ENCODE data around the gene KCNH6.
A peak's percentile ranks its signal among the peaks of the same experiment; 100 is the strongest.

The KCNH6 gene

DNA sequence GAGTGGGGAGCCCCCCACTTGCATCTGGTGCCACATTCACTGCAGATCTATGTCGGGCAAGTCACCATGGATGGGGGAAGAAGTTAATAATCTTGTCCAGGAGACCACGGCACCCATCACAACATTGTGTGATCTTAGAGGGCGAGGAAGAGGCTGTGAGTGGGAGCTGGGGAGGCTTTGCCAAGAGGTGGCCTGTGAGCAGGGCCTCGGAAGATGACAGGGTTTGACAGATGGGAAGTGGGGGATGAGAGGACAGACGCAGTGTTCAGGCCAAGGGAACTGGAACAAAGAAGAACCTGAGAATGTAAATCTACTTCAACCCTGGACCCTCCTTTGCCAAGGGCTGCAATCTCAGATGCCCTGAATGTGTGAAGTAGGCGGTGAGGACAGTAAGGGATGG, 33.9 kb upstream of the KCNH6 start:
- peak; percentile 5 for DNase-seq

DNA sequence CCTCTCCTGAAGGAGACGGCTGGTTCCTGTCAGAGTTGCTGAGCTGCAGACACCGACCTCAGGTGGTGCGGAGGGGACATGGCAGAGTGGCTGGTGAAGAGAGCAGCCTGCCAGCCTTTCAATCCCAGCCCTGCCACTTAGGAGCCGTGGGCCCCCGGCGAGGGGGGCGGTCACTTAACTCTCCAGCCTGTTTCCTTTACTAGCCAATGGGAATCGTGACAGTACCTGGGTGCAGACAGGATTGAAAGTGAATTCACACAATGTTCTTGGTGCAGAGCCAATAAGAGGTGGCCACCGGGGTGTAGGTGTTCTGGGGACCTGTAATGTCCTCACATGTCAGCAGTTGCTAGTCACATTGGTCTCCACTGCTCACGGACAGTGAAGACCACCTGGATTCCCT, 32.8 kb upstream of the KCNH6 start:
- DNase-seq: no peak

DNA sequence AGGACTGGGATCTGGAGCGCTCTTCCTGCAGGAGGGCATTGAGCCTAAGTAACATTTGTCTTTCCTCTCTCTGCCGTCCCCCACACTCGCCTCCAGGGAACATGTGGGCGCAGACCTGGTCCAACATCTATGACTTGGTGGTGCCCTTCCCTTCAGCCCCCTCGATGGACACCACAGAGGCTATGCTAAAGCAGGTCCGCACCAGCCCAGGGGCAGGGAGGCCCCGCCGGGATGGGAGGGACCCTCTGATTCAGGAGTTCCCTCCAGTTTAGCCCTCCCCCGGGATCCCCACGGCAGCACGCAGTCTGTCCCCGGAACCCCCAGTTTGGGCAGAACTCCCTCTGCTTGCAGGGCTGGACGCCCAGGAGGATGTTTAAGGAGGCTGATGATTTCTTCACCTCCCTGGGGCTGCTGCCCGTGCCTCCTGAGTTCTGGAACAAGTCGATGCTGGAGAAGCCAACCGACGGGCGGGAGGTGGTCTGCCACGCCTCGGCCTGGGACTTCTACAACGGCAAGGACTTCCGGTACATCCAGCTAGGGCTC, 32.2 kb upstream of the KCNH6 start:
- DNase-seq: no peak

DNA sequence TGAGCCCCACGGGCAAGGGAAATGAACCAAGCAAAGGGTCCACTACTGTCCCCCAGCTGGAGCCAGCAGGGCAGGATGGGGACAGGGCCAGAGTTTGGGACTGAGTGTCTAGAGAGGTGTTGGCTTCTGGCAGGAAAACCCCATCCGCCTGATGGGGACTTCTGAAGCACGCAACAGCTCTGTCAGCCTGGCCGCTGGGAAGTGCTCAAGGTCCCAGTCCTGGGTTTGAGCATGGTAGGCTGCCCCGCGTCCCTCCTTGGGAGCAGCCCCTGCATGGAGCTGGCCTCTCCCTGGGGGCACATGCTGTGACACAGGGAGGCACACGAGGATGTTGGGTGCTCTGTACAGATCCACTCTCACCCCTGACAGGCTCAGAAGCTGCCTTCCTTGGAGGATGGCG, 31.7 kb upstream of the KCNH6 start:
- no peak for DNase-seq

GRCh38 chr17:63491977-63492618, 31.1 kb upstream of the KCNH6 start:
- DNase-seq: peak; percentile 92

DNA sequence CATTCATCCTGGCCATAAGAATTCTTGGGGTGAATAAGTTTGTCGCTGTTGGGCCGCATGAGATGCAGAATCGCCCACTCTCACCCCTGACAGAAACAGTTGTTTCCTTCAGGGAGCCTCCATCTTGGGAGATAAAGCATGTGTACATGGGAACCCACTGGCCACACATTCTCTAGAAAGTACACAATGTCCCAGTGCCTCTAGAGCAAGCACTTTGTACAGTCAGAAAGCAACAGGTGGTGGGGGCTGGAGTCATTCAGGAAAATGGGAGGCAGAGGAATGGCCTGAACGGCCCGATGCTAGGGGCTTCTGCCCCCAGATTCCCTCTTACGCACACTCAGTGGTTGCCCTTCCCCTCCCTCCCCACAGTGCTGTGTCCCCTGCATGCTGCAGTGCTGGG, 30.2 kb upstream of the KCNH6 start:
- no peak for DNase-seq

DNA sequence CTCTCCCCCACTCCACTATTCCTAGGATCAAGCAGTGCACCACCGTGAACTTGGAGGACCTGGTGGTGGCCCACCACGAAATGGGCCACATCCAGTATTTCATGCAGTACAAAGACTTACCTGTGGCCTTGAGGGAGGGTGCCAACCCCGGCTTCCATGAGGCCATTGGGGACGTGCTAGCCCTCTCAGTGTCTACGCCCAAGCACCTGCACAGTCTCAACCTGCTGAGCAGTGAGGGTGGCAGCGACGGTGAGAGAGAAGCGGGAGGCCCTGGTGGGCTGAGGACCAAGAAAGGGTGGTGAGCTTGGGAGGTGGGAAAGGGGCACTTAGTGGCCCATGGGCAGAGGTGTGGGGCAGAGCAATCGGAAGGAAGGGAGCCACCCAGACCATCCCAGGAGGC, 29.7 kb upstream of the KCNH6 start:
- DNase-seq: no peak

DNA sequence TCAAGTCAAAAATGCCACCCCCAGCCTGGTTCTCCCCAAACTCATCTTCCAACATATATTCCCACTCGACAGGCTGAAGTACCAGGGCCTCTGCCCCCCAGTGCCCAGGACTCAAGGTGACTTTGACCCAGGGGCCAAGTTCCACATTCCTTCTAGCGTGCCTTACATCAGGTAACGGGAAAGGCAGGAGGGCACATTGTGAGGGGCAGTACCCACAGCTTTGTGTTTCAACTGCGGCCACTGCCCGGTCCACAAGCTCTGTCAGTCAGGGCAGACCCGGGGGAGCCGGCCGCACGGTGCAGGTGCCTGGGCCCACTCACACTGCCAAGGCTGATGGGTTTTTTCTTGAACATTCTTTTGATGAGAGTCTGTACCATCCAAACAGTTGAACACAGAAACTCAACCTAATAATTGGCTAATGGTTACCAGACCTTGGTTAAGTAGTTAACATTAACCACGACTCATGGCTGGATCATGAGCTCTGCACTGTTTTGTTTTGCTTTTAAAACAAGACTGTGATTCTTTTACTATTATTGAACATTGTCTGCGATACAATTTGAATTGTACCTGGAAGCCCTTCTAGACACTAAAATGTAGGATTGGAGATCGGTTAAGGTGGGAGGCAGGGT, 28.7 kb upstream of the KCNH6 start:
- DNase-seq: no peak

GRCh38 chr17:63495491-63495890, 27.7 kb upstream of the KCNH6 start:
- DNase-seq: peak; percentile 49

- DNase-seq: no peak
Observed at GRCh38 chr17:63496177-63496576, 27.0 kb upstream of the KCNH6 start.

- DNase-seq: no peak
Observed at GRCh38 chr17:63496663-63497400, 26.3 kb upstream of the KCNH6 start.

DNA sequence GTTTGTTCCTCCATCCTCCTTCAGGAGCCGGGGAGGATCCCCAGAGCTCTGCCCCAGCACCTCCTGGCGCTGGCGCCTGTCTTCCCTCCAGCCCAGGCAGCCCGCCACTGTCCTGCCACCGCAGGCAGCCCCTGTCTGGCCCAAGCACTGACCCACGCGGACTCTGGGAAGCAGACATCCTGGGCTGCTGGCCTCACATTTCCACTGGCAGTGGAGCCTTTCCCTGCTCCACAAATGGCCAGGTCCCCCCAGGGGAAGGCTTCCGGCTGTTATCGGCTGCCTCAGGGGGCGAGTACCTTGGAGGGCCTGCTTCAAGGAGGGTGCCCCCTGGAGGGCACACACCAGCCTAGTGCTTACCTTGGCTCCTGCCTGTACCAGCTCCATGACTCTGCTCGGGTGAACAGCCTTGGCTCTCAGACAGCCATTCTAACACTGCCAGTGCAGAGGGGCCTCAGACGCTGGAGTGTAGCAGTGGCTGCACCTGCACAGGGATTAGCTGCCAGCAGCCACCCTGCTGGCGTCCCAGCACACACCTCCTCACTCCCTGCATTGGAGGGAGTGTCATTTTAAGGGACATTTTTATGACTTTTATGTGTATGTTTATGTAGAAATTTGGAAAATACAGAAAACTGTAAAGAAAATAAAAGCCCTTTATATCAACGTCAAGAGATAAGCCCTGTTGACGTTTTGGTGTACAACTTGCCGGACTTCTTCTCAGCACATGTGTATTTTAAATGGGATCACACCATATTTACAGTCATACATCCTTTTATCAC, 25.3 kb upstream of the KCNH6 start:
- DNase-seq: peak; percentile 93

GRCh38 chr17:63498626-63499195, 24.4 kb upstream of the KCNH6 start:
- DNase-seq: no peak

DNA sequence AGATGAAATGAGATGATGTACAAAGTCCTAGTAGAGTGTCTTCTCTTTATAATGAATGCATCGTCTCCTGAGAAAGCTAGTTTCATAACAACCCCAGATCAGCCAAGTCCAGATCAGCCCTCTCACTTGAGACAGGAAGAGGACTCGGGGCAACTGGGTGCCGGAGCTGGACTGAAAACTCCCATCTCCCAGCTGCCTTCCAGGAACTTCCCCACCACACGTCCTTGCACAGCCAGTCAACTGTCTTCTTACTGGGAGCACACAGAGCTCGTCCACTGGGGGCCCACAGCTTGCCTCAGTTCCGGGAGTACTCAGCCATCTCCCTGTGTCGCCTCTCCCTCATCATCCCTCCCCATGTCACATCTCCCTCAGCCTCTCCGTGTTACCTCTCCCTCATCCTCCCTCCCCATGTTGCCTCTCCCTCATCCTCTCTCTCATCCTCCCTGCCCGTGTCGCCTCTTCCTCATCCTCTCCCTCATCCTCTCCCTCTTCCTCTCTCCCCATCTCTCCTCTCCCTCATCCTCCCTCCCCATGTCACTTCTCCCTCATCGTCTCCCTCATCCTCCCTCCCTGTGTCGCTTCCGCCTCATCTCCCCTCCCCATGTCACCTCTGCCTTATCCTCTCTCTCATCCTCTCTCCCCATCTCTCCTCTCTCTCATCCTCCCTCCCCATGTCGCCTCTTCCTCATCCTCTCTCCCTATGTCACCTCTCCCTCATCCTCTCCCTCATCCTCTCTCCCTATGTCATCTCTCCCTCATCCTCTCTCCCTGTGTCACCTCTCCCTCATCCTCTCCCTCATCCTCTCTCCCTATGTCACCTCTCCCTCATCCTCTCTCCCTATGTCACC, 22.4 kb upstream of the KCNH6 start:
- DNase-seq: no peak

DNA sequence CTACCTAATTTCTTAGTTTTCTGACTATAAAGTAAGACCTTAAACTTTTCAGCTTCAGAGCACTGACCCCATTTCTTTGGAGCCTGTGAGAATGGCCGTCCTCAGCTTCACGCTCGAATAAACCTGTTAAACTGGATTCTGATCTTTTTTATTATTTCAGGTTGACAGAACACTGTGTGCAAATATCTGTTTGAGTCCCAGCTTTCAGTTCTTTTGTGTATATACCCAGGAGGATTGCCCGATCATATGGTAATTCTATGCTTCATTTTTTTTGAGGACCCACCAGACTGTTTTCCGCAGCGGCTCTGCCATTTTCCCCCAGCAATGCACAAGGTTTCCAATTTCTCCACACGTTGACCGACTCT, 19.8 kb upstream of the KCNH6 start:
- peak; percentile 98 for DNase-seq

DNA sequence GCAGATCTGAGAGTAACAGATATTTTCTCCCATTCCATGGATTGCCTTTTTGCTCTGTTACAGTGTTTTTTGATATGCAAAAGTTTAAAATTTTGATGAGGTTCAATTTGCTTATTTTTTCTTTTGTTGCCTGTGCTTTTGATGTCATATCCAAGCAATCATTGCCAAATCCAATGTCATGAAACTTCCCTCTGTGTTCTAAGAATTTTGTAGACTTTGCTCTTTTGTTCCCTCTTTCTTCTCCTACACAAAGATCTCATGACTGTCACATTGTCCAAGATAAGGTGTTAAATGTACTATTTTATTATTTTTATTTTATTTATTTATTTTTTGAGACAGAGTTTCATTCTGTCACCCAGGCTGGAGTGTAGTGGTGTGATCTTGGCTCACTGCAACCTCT, 18.9 kb upstream of the KCNH6 start:
- no peak for DNase-seq

DNA sequence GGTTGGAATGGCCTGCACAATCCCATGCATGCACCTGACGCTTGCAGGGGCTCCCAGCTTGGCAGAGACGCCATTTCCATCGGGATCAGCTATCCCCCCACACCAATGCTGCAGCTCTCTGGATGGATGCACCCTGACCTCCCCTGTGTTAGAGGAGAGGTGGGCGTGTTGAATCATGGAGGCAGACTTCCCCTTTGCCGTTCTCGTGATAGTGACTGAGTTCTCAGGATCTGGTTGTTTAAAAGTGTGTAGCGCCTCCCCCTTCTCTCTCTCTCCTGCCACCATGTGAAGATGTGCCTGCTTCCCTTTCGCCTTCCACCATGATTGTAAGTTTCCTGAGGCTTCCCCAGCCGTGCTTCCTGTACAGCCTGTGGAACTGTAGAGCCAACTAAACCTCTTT, 17.8 kb upstream of the KCNH6 start:
- no peak for DNase-seq

DNA sequence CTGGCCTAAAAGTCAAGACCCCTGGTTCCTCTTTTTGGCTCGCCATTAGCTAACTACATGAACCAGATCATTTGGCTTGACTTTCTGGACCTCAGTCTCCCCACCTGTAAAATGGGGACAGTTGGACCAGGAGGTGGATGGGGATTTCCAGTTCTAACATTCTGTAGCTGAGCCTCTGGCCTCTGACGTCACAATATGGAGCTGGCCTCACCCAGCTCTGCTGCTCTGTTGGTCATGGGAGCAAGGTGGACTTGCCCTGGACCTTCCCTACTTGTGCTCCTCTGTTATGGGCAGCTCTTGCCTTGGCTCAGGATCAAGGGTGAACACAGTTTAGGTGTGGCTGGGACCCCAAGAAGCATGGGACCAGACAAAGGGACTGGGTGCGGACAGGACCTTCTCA, 16.5 kb upstream of the KCNH6 start:
- no peak for DNase-seq

DNA sequence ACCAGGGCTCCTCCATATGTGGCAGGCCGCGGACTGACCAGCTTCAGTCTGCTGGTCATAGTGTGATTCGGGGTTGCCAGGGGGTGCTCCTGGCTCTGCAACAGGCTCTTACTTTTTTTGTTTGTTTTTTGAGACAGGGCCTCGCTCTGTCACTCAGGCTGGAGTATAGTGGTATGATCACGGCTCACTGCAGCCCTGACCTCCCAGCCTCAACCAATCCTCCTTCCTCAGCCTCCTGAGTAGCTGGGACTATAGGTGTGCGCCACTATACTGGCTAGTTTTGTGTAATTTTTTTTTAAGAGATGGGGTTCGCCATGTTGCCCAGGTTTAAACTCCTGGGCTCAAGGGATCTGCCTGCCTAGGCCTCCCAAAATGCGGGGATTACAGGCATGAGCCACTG, 11.8 kb upstream of the KCNH6 start:
- DNase-seq: no peak

- DNase-seq: no peak
Observed at GRCh38 chr17:63512388-63512787, 10.8 kb upstream of the KCNH6 start.

- no peak for DNase-seq
Observed at GRCh38 chr17:63512896-63513644, 10.1 kb upstream of the KCNH6 start.

All from NCI-H2171 treated with DMSO at 0.1 percent for 48 hours (cell line).